MM.1S (cell line): Measurements from ENCODE around the gene UBE3B.

Source experiments
- EZH2 ChIP-seq: fragments of 300-600 bp; sonication (generic); optimal IDR thresholded peaks from 2 replicates; pipeline ENCODE3; 2017; ENCODE audit warnings: low read depth, mild to moderate bottlenecking, antibody characterized with exemption, low read length, mixed read lengths
- TF ChIP-seq, protein P1 (sequence below): fragments of 300-600 bp; sonication (generic); IDR thresholded peaks from 2 replicates; pipeline ENCODE4 v1.5.1; 2016; ENCODE audit warnings: antibody characterized with exemption, low read length, mixed read lengths

DNA sequence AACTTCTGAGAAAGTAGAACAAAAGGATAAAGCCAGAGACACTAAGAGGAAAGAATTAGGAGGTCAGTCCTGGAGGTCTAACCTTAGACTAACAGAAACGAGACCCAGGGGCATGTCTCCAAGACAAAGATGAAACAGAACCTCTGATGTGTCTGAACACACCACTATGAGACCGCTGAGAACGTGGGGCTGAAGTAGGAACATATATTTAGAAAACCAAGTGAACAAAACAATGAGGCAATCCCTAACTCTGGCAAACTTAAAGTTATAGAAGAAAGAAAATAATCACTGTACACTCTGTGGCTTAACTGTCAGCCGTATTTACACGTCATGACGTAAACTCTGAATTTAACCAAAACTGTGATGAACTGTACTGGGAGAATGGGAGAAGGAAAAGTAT is 18.2 kb upstream of the UBE3B start:
- TF ChIP-seq, protein P1, sequence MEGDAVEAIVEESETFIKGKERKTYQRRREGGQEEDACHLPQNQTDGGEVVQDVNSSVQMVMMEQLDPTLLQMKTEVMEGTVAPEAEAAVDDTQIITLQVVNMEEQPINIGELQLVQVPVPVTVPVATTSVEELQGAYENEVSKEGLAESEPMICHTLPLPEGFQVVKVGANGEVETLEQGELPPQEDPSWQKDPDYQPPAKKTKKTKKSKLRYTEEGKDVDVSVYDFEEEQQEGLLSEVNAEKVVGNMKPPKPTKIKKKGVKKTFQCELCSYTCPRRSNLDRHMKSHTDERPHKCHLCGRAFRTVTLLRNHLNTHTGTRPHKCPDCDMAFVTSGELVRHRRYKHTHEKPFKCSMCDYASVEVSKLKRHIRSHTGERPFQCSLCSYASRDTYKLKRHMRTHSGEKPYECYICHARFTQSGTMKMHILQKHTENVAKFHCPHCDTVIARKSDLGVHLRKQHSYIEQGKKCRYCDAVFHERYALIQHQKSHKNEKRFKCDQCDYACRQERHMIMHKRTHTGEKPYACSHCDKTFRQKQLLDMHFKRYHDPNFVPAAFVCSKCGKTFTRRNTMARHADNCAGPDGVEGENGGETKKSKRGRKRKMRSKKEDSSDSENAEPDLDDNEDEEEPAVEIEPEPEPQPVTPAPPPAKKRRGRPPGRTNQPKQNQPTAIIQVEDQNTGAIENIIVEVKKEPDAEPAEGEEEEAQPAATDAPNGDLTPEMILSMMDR = no peak
- no peak for TF ChIP-seq EZH2
